ENCODE data around the gene ALDH1L1. TPM values are rescaled to one million over a fixed set of nuclear protein-coding genes. Genes with fewer than 3 reads are reported as not detected.

The ALDH1L1 gene
- total and polyA plus RNA-seq, 9 of the 15 experiments (the other 6 are each of a cell fraction or from before 2014, with no cell fraction given), result 0.06 to 1.9 (median 0.57) TPM; not detected in 1

- TF ChIP-seq ZNF23 (CRISPR knock-in tag; IDR thresholded peaks at IDR 0.05) (no peak), ZNF644 (tag; IDR thresholded peaks at IDR 0.05; ENCODE audit: low read depth) (no peak), FOXP1 (CRISPR knock-in tag; IDR thresholded peaks at IDR 0.05) (no peak), REST (IDR thresholded peaks at IDR 0.05; ENCODE audit: borderline replicate concordance) (no peak), REST (CRISPR knock-in tag; IDR thresholded peaks at IDR 0.05; ENCODE audit: low read depth) (no peak), HOXB6 (CRISPR knock-in tag; IDR thresholded peaks at IDR 0.05; ENCODE audit: borderline replicate concordance) (no peak), NFRKB (IDR thresholded peaks at IDR 0.05; ENCODE audit: low read depth) (no peak), MXI1 (IDR thresholded peaks at IDR 0.05; ENCODE audit: low read depth, low read length) (no peak), ILF3 (IDR thresholded peaks at IDR 0.05; ENCODE audit: borderline replicate concordance) (no peak), ZNF830 (CRISPR knock-in tag; IDR thresholded peaks at IDR 0.05) (no peak), LEF1 (IDR thresholded peaks at IDR 0.05) (no peak), HNRNPK (IDR thresholded peaks at IDR 0.05; ENCODE audit: low read depth, low read length, poor library complexity, severe bottlenecking) (no peak)
- ChIA-PET POLR2A (interaction anchor here (0.7 to 0.8 kb wide), 2 partner anchors 10 to 261 kb away, joined by 3 read pairs; no protein-coding TSS in a partner anchor), CTCF (ENCODE audit: low intra/inter-chr PET ratio) (no interaction called here)
- no peak overlapping the region for H2AFZ ChIP-seq (ENCODE audit: low read depth, low read length)
- DNase-seq (ENCODE audit: extremely low read depth in 1 of 4, low spot score in 3 of 4) (no peak), FAIRE-seq (no peak), ATAC-seq (no peak)
- H3K27me3 ChIP-seq (ENCODE audit: control insufficient read depth in 2 of 2, insufficient read depth in 2 of 2, low read length in 2 of 2), result peaks cover 0 to 4% of the 10 kb centered on the region in 2 experiments; a peak in 2 of 5 replicates
- H3K4me1 ChIP-seq (replicated peaks in 1 of 2; ENCODE audit: control insufficient read depth in 2 of 2, insufficient read depth in 2 of 2, low read length in 2 of 2), result no peaks in the 10 kb centered on the region
- WGBS (ENCODE audit: insufficient coverage, low coverage, missing lambda C conversion rate), result 2% methylated on average over 12 of the region's 15 CpGs
- no peaks in the 10 kb centered on the region for H4K20me1 ChIP-seq (replicated peaks; ENCODE audit: control insufficient read depth, insufficient read depth, low read length)
- H3K4me3 ChIP-seq, result no peak overlapping the region
- H3K27ac ChIP-seq (ENCODE audit: extremely low read depth, low read depth, low read length), result no peak overlapping the region
- H3K79me2 ChIP-seq (ENCODE audit: control insufficient read depth, insufficient read depth, low read length), result no peaks in the 10 kb centered on the region
- H3K36me3 ChIP-seq (ENCODE audit: control insufficient read depth, insufficient read depth, low read length), result no peaks in the 10 kb centered on the region
- no peak overlapping the region for H3K4me2 ChIP-seq (ENCODE audit: insufficient read depth, low read length)
- BruUV-seq (replicated peaks), result no TSS peak
- H3K9me1 ChIP-seq (ENCODE audit: control insufficient read depth, insufficient read depth, low read length), result no peaks in the 10 kb centered on the region
- intact Hi-C loops (cut with micrococcal nuclease) (no loop called here), in situ Hi-C loops (cut with MboI) (loop anchor here (25.0 kb wide), 1 partner anchor 239 kb away; the partner anchor contains the start of gene CFAP100)
- no peaks in the 10 kb centered on the region for H3K9me3 ChIP-seq (replicated peaks; ENCODE audit: control insufficient read depth, insufficient read depth, low read depth, low read length)
- H3K9ac ChIP-seq (ENCODE audit: insufficient read depth in 1 of 2, low read depth in 2 of 2, low read length in 2 of 2), result no peak overlapping the region
These were observed 32.3 kb downstream of the ALDH1L1 start for GRCh38 chr3:126147932-126148683.
